Erythroblast (primary cell): ENCODE measurements around the gene CTNNA3.

Experiments used
- DNase-seq, 2 experiments: peaks; one replicate each; lab custom pipeline; 2025; lab: John Stamatoyannopoulos, UW
- GATA1 ChIP-seq: IDR thresholded peaks from 2 replicates; pipeline ENCODE4 v1.6.1; 2011; ENCODE audit warnings: low read depth, mild to moderate bottlenecking, control low read depth, low read length, moderate library complexity
- POLR2A ChIP-seq: IDR thresholded peaks from 2 replicates; pipeline ENCODE4 v1.6.1; 2011; ENCODE audit warnings: mild to moderate bottlenecking, low read length

Gene CTNNA3

DNA sequence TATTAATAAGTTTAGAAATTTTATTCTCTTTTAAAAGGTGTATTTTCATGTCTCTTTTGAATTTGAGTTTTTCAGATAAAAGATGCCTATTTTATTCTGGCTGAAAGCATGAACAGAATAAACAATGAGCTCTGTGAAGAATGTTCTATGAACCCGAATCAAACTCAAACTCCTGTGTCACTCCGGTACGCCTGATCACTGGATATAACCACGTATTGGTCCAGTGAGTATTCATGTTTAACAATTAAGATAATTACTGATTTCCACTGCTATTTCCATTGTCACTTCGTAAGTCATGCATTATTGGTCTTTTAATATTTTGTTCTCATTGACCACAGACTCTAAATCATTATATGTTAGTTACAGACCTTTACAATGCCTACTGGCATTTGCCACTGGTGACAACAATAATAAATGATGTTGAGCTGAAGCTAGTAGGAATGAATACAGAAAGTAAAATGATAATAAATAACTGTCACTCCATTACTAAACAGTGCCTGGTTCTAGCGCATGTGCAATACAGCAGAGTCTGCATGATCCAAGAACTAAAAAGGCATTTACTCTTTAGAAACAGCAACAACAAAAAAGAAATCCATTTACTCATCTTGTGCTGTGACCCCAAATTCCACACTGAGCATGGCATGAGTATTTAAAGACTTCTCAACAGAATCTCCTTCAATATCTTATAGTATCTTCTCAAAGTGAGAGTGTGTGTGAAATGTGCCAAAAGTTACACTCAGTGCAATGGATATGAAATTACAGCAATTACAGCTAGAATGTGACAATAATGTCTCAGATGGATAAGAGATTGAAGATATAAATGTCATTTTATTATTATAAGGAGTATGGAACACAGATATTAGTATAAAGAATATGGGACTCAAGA, 1597.2 kb downstream of the CTNNA3 start:
- DNase-seq = no peak
- TF ChIP-seq POLR2A (no peak), GATA1 (no peak)

DNA sequence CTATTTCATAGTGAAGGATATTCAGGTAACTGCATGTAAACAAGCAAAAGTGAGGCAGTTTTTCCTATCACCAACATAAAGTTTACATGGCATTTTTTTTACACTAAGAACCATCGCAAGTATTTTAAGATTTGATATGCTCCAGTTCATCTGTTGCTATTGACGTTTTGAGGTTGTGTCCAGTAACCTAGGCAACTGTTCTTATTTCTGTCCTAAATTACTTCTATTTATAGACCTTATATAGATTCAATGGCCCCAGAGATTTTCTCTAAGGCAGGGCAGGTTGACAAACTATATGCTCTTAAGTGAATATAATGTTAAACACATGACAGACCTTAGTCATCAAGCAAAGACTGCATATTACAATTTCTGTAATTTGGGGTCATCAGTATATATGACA, 1600.4 kb downstream of the CTNNA3 start:
- TF ChIP-seq POLR2A (no peak), GATA1 (no peak)

DNA sequence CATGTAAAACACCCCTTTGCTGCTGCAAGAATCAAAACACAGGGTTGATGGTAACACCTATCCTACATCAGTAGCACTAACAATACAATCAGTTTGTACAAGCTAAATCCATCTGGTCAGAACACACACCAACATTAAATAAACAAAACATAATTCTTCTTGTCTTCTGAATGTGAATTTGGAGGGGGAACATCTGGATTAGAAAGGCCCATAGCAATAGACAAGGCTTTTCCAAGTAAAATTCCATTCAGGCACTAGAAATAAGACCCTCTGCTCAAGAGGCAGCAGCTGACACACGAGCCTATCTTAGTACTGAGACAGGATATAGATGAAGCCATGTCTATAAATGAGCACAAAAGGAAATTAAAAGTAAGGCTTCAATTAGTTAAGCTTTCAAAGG, 1610.1 kb downstream of the CTNNA3 start:
- TF ChIP-seq GATA1 = no peak
- no peak for TF ChIP-seq POLR2A
- DNase-seq = no peak

More for the DNA sequence above, 1600.4 kb downstream of the CTNNA3 start:
- no peak for DNase-seq

DNA sequence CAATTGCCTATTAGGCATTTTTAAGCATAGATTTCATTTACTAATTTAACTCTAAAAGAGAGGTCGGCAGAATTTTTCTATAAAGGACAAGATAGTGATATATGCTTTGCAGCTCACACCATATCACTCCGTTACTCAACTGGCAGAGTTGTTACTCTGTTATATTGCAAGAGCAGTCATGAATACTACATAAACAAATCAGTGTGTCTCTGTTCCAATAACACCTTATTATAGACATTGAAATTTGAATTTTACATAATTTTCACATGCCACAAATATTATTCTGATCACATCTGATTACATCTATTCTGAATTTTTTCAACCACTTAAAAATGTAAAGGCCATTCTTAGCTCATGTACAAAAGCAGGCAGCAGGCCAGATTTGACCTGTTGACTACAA, 1624.1 kb downstream of the CTNNA3 start:
- TF ChIP-seq POLR2A (no peak), GATA1 (no peak)
- DNase-seq = no peak

DNA sequence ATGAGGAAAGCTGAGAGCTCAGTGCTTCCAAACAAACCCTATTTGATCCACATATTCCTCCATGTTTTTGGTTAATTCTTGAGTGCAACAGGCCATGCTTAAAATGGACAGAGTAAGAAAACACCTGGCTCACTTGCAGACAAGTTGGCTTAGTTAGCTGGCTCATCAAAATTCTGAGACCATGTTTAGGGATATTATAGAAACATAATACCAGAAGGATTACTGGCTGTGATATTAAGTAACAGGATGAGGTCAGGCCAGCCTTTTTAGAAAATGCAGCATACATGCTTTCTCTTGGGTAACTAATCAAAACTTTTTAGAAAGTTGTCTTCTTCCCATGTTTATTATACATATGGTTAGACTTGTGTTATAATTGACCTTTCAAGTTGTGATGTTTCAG, 1637.4 kb downstream of the CTNNA3 start:
- TF ChIP-seq GATA1 = no peak
- no peak for TF ChIP-seq POLR2A
- DNase-seq = no peak

DNA sequence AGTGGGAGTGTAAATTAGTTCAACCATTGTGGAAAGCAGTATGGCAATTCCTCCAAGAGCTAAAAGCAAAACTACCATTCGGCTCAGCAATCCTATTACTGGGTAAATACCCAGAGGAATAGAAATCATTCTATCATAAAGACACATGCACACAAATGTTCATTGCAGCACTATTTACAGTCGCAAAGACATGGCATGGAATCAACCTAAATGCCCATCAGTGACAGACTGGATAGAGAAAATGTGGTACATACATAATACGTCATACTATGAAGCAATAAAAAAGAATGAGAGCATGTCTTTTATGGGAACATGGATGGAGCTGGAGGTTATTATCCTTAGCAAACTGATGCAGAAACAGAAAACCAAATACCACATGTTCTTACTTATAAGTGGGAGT, 1646.7 kb downstream of the CTNNA3 start:
- DNase-seq = no peak
- TF ChIP-seq GATA1 (no peak), POLR2A (no peak)

DNA sequence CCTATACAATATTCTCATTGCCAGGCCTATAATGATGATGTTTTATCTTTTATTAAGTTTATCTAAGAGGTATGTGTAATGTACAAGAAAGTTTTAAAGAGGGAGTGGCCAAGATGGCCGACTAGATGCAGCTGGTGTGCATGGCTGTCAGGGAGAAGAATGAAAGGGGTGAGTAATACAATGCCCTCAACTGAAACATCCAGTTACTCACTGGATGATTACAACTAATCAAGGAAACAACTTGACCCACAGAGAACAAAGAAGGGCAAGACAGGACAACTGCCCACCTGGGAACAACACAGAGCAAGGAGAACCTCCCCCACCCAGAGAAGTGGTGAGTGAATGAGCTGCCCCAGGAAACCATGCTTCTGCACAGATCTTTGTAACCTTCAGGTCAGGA, 1650.1 kb downstream of the CTNNA3 start:
- TF ChIP-seq POLR2A (no peak), GATA1 (no peak)
- no peak for DNase-seq

DNA sequence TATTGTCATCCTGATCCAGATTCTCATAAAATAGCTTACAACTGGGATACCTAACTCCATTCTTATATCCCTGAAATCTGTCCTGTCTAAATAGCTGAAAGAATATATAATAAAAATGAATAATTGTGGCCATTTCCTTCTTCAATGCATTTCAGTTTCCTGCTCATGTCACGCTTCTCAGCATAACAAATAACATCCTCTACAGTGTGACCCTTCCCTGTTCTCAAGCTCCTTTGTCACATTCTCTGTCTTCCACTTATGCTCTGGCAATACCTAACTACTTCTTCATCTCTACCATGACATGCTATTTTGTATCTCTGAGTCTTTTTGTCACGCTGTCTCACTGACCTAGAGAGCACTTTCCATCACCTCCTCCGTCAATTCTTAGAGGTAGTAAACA, 1654.2 kb downstream of the CTNNA3 start:
- TF ChIP-seq POLR2A (no peak), GATA1 (no peak)

DNA sequence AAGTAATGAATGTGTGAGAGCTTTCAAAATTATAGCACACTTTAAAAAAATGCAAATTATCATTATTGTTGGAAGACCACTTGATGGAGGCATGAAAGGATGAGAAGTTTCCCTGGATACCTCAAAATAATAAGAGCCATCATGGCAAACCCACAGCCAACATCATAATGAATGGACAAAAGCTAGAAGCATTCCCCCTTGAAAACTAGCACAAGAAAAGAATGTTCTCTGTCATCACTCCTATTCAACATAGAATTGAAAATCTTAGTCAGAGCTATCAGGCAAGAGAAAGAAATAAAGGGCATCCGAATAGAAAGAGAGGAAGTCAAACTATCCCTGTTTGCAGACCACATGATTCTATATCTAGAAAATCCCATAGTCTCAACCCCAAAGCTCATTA, 1657.4 kb downstream of the CTNNA3 start:
- DNase-seq = no peak
- TF ChIP-seq GATA1 (no peak), POLR2A (no peak)

More for the DNA sequence above, 1654.2 kb downstream of the CTNNA3 start:
- no peak for DNase-seq

DNA sequence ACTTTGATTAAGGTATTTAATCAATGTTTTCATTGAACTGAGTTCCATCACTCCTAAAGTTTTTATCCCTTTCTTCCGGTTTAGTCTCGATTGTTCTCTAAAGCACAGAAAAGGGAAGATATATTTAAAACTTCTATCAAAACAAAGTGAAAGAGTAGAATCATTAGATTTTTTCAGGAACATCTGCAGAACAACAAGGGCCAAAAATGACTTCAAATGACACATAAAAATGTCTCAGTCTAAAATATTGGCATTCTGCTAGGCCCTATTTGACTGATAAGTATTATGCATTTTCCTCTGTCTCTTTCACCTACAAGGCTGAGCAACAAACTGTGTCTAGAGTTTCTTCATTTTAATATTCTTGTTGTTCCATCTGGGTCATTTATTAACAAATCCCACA, 1669.7 kb downstream of the CTNNA3 start:
- no peak for DNase-seq
- TF ChIP-seq POLR2A (no peak), GATA1 (no peak)

DNA sequence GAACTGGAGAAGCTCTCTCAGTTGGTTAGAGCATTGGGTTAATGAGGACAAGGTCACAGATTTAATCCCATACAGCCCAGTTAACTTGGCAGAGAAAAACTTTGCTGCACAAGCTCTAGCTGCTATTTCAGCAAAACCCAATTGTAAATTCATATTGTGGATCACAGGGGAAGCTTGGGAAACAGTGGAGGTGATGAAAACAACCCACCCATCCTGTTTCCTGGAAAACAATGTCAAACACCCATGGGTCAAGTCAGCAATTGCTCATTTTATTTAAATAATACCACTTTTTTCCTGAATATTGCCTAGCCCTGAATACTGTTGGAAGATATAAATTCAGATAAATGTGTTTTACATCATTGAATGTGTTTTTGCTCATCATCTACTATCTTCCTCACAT, 1670.8 kb downstream of the CTNNA3 start:
- TF ChIP-seq GATA1 = no peak
- no peak for TF ChIP-seq POLR2A
- DNase-seq = no peak

DNA sequence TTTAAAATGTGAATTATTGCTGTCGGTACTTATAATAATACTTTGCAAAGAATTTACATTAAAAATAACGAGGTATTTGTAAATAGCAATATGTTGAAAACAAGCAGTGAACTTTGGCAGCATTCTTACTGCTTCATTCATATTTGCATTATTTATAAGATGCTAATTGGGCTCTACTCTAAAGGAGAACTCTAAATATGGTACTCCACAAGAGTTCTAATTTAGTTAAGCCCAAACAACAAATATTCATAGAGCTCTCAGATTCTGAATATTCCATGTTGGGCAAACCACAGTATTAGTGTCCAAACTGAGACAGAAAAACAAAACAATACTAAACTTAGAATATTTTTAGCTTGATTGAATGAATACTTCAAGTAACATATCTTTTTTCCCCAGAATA, 1674.6 kb downstream of the CTNNA3 start:
- TF ChIP-seq GATA1 = no peak
- TF ChIP-seq POLR2A = no peak
- DNase-seq = no peak

DNA sequence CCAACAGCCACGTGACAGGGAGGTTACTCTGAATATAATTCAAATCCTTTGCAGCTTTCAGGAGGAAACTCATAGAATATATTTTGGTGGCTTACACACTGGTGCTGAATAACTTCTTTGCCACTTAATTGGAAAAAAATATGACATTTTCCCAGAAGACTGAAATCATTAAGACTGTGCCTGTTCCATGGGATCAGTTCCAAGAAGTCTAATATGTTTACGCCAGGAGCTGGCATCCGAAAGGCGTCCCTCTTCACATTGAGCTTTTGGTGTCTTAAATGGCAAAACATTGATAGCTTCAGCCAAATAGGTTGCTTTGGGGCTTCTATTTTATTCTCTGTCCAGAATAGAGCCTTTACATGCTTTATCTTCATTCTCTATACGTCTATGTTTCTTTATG, 1687.8 kb downstream of the CTNNA3 start:
- TF ChIP-seq GATA1 = no peak
- no peak for TF ChIP-seq POLR2A
- no peak for DNase-seq

DNA sequence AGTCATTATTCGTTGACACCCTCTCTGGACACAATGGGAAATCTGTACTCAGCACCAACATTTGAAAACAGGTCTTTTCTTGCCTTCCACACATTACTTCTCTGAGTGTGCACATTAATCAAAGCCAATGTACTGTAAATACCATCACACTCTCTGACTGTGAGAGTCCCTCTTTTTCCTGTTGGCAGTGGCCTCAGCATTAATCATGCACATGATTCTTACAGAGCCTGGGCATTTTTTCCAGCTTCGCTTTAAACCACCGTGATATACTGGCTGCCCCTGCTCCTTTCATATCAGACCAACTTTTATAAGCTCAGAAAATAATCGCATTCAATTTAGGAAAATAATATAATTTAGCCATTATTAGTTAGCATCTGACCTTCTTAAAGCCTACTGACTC, 1689.6 kb downstream of the CTNNA3 start:
- TF ChIP-seq POLR2A = no peak
- TF ChIP-seq GATA1 = no peak
- no peak for DNase-seq

DNA sequence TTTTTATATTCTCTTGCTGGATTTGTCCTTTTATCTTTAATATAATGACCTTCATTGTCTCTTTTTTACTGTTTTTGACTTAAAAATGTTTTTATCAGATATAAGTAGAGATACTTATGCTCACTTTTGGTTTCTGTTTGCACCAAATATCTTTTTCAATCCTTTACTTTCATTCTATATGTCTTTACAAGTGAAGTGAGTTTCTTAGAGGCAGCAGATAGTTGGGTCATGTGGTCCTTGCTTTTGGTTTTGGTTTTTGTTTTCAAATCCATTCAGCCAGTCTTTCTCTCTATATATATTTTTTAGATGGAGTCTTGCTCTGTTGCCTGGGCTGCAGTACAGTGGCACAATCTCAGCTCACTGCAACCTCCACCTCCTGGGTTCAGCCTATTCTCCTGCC, 1702.5 kb downstream of the CTNNA3 start:
- DNase-seq = no peak
- TF ChIP-seq GATA1 (no peak), POLR2A (no peak)
